ENCODE measurements around the gene ICAM1. TPM values are rescaled to one million over a fixed set of nuclear protein-coding genes. Genes with fewer than 3 reads are reported as not detected.

The ICAM1 gene
- polyA plus RNA-seq, 2 of the 4 experiments (the other 2 are of a cell fraction) = 1.2 to 1.4 TPM

DNA sequence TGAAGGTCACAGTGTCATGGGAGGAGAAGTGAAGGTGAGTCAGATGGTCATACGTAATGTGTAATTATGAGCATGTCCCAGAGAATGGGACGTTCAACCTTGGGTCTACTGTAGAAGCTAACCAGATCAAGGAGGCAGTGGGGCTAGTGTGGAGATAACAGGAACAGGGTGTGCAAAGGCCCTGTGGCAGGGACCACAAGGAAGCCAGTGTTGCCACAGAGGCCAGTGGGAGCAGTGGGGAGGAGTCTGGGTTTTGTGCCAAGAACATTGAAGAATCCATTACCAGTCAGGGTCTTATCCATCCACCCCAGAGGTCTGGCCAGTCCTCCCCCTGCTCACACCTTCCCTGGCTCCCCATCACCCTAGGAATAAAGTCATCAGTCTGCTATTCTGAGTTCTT lies 15.6 kb upstream of the ICAM1 start:
- DNase-seq (ENCODE audit: low read depth in 1 of 2, low spot score in 1 of 2) (no peak), FAIRE-seq (no peak), ATAC-seq (no peak)
- no peak for TF ChIP-seq FOSB (CRISPR knock-in tag; IDR thresholded peaks at IDR 0.05)
- no peak for TF ChIP-seq HEYL (CRISPR knock-in tag; IDR thresholded peaks at IDR 0.05)
- TF ChIP-seq JUN (IDR thresholded peaks at IDR 0.05) = no peak
- TF ChIP-seq TP53 (CRISPR knock-in tag; IDR thresholded peaks at IDR 0.05) = no peak
- no peak for TF ChIP-seq CBX2 (IDR thresholded peaks at IDR 0.05; ENCODE audit: borderline replicate concordance, low read depth)
- no peak for TF ChIP-seq ATOH8 (CRISPR knock-in tag; IDR thresholded peaks at IDR 0.05; ENCODE audit: low read depth)
- TF ChIP-seq RCOR1 (IDR thresholded peaks at IDR 0.05; ENCODE audit: low read depth, low read length) = no peak
- TF ChIP-seq CEBPB (IDR thresholded peaks at IDR 0.05) = no peak
- no peak overlapping the region for H3K27ac ChIP-seq
- no peak overlapping the region for H3K4me2 ChIP-seq
- POLR2A ChIA-PET = no interaction called here
- H3K4me3 ChIP-seq = no peak overlapping the region
- peaks cover 7% of the 10 kb centered on the region; the same call in 2 of the 3 replicates for H3K4me1 ChIP-seq
- WGBS (ENCODE audit: missing lambda C conversion rate) = 79% methylated on average over 2 of the region's 2 CpGs
- CTCF ChIA-PET = interaction anchor here (0.6 to 1.3 kb wide), 4 partner anchors 13 to 133 kb away, joined by 3 to 5 read pairs (median 3); no protein-coding TSS in a partner anchor
- H3K9me3 ChIP-seq = no peaks in the 10 kb centered on the region

GRCh38 chr19:10256551-10256950 lies 14.4 kb upstream of the ICAM1 start:
- no peak for DNase-seq (ENCODE audit: low read depth in 1 of 2, low spot score in 1 of 2)
- no peak for FAIRE-seq
- WGBS (ENCODE audit: missing lambda C conversion rate) = 90% methylated on average over 9 of the region's 18 CpGs
- H3K4me1 ChIP-seq = peaks cover 15% of the 10 kb centered on the region; the same call in 2 of the 3 replicates
- no peaks in the 10 kb centered on the region for H3K9me3 ChIP-seq
- CTCF ChIA-PET = interaction anchor here (0.6 to 5.3 kb wide), 6 partner anchors 12 to 323 kb away, joined by 3 to 74 read pairs (median 4); partner anchors contain the start of genes CDC37 and ICAM5
- H3K4me3 ChIP-seq = no peak overlapping the region
- POLR2A ChIA-PET = no interaction called here
- H3K27ac ChIP-seq = no peak overlapping the region
- H3K4me2 ChIP-seq = no peak overlapping the region
- no peak for TF ChIP-seq NPAS2 (CRISPR knock-in tag; IDR thresholded peaks at IDR 0.05; ENCODE audit: borderline replicate concordance)
- no peak for TF ChIP-seq BCL3 (IDR thresholded peaks at IDR 0.05)
- no peak for TF ChIP-seq CBX8 (IDR thresholded peaks at IDR 0.05)
- no peak for TF ChIP-seq HOXA7 (CRISPR knock-in tag; IDR thresholded peaks at IDR 0.05)
- TF ChIP-seq KDM5A (IDR thresholded peaks at IDR 0.05) = no peak
- no peak for TF ChIP-seq RCOR1 (IDR thresholded peaks at IDR 0.05; ENCODE audit: low read depth, low read length)
- TF ChIP-seq ELK1 (IDR thresholded peaks at IDR 0.05; ENCODE audit: low read depth, low read length) = no peak
- no peak for TF ChIP-seq CBX2 (IDR thresholded peaks at IDR 0.05; ENCODE audit: borderline replicate concordance, low read depth)
- TF ChIP-seq CTCF (IDR thresholded peaks at IDR 0.05) = no peak
- TF ChIP-seq FOSB (CRISPR knock-in tag; IDR thresholded peaks at IDR 0.05) = no peak
- TF ChIP-seq CEBPB (IDR thresholded peaks at IDR 0.05) = no peak
- no peak for TF ChIP-seq CHD4 (IDR thresholded peaks at IDR 0.05; ENCODE audit: borderline replicate concordance)
- no peak for ATAC-seq

GRCh38 chr19:10256970-10257615 lies 13.8 kb upstream of the ICAM1 start:
- no peak for FAIRE-seq
- Histone ChIP-seq H3K4me1 (peaks cover 15% of the 10 kb centered on the region; the same call in 2 of the 3 replicates), H3K4me3 (no peak overlapping the region), H3K9me3 (no peaks in the 10 kb centered on the region), H3K4me2 (no peak overlapping the region), H3K27ac (no peak overlapping the region)
- CTCF ChIA-PET = interaction anchor here (0.6 to 5.3 kb wide), 6 partner anchors 13 to 146 kb away, joined by 3 to 74 read pairs (median 10); partner anchors contain the start of genes CDC37, ICAM1 and ICAM5
- ATAC-seq = no peak
- WGBS (ENCODE audit: missing lambda C conversion rate) = 84% methylated on average over 9 of the region's 9 CpGs
- peak; percentile 2 for TF ChIP-seq ZFP36 (IDR thresholded peaks at IDR 0.05; ENCODE audit: borderline replicate concordance, partially characterized antibody)
- TF ChIP-seq HES2 (IDR thresholded peaks at IDR 0.05) = no peak
- POLR2A ChIA-PET = no interaction called here
- DNase-seq (ENCODE audit: low read depth in 1 of 2, low spot score in 1 of 2) = no peak
